HG03280 (cell line): Measurements from ENCODE around the gene TBCK.

Source experiments
- ATAC-seq: cut with Tn5 transposase; IDR thresholded peaks from one replicate; pipeline ENCODE4 v1.9.1; 2021; ENCODE audit warnings: mild to moderate bottlenecking, moderate library complexity; ENCODE audit not compliant: unreplicated experiment

Gene TBCK

GRCh38 chr4:106315968-106316772, at the start of gene TBCK, which contains the start of gene AIMP1:
Gene TBCK, minus strand, starts transcription at chr4:106316209. Its CDS starts 7,249 bp downstream, at chr4:106308960.
Gene AIMP1, plus strand, starts transcription at chr4:106316550. Its CDS starts 8,460 bp downstream, at chr4:106325010.
- ATAC-seq = peak; percentile 88

- no peak for ATAC-seq
Measured at GRCh38 chr4:106365613-106366012, 49.6 kb upstream of the TBCK start.

- no peak for ATAC-seq
Measured at GRCh38 chr4:106364282-106364681, 48.3 kb upstream of the TBCK start.

GRCh38 chr4:106362086-106362825, 46.2 kb upstream of the TBCK start:
- no peak for ATAC-seq

GRCh38 chr4:106358899-106359298, 42.9 kb upstream of the TBCK start:
- ATAC-seq = no peak

- no peak for ATAC-seq
Measured at GRCh38 chr4:106355193-106355592, 39.2 kb upstream of the TBCK start.

- no peak for ATAC-seq
Measured at GRCh38 chr4:106353786-106354185, 37.8 kb upstream of the TBCK start.

- no peak for ATAC-seq
Measured at GRCh38 chr4:106351016-106351415, 35.0 kb upstream of the TBCK start.

- no peak for ATAC-seq
Measured at GRCh38 chr4:106347167-106347566, 31.2 kb upstream of the TBCK start.

- no peak for ATAC-seq
Measured at GRCh38 chr4:106344647-106344970, 28.6 kb upstream of the TBCK start.

GRCh38 chr4:106343865-106344646, 28.0 kb upstream of the TBCK start:
- no peak for ATAC-seq

GRCh38 chr4:106340774-106341173, 24.8 kb upstream of the TBCK start:
- ATAC-seq = no peak

- no peak for ATAC-seq
Measured at GRCh38 chr4:106339431-106339830, 23.4 kb upstream of the TBCK start.

- no peak for ATAC-seq
Measured at GRCh38 chr4:106338671-106339070, 22.7 kb upstream of the TBCK start.

- no peak for ATAC-seq
Measured at GRCh38 chr4:106337916-106338315, 21.9 kb upstream of the TBCK start.

- ATAC-seq = no peak
Measured at GRCh38 chr4:106336618-106337017, 20.6 kb upstream of the TBCK start.

- no peak for ATAC-seq
Measured at GRCh38 chr4:106334741-106335470, 18.9 kb upstream of the TBCK start.

GRCh38 chr4:106333186-106333585, 17.2 kb upstream of the TBCK start:
- ATAC-seq = no peak

GRCh38 chr4:106329041-106329618, 13.1 kb upstream of the TBCK start:
- ATAC-seq = peak; percentile 81

- ATAC-seq = no peak
Measured at GRCh38 chr4:106325800-106326199, 9.8 kb upstream of the TBCK start.
